Brain pericyte (primary cell): Measurements from ENCODE around the gene SELENOM.
"Not testable (repeated sequence)": the region's sequence is repeated elsewhere in the genome, so short reads cannot be mapped to it uniquely, and the experiment has no call there.

ENCODE experiments used
- DNase-seq: peaks from one replicate; pipeline ENCODE4 v3.0.0-alpha.2; 2012; ENCODE audit warnings: low read depth, low spot score

SELENOM gene

GRCh38 chr22:31106001-31106571, 1.3 kb downstream of the SELENOM start:
- no peak for DNase-seq

- DNase-seq, result no peak
Observed at GRCh38 chr22:31105282-31105929, 2.0 kb downstream of the SELENOM start.

- no peak for DNase-seq
Observed at GRCh38 chr22:31104869-31105268, 2.5 kb downstream of the SELENOM start.

- DNase-seq, result no peak
Observed at GRCh38 chr22:31103899-31104694, 3.3 kb downstream of the SELENOM start.

GRCh38 chr22:31103111-31103510, 4.3 kb downstream of the SELENOM start:
- no peak for DNase-seq

- DNase-seq, result no peak
Observed at GRCh38 chr22:31102441-31103081, 4.8 kb downstream of the SELENOM start.

GRCh38 chr22:31100762-31101525, 6.4 kb downstream of the SELENOM start:
- no peak for DNase-seq

- no peak for DNase-seq
Observed at GRCh38 chr22:31099841-31100761, 7.3 kb downstream of the SELENOM start.

GRCh38 chr22:31099386-31099785, 8.0 kb downstream of the SELENOM start:
- no peak for DNase-seq

- no peak for DNase-seq
Observed at GRCh38 chr22:31098632-31099110, 8.7 kb downstream of the SELENOM start.

- DNase-seq, result no peak
Observed at GRCh38 chr22:31097941-31098631, 9.3 kb downstream of the SELENOM start.

GRCh38 chr22:31097539-31097938, 9.8 kb downstream of the SELENOM start:
- DNase-seq, result not testable (repeated sequence)

- DNase-seq, result no peak
Observed at GRCh38 chr22:31096657-31097279, 10.6 kb downstream of the SELENOM start.

GRCh38 chr22:31095637-31096249, 11.6 kb downstream of the SELENOM start:
- DNase-seq, result no peak

GRCh38 chr22:31094741-31095140, 12.6 kb downstream of the SELENOM start:
- no peak for DNase-seq

- no peak for DNase-seq
Observed at GRCh38 chr22:31094021-31094551, 13.3 kb downstream of the SELENOM start.

- no peak for DNase-seq
Observed at GRCh38 chr22:31093086-31093850, 14.1 kb downstream of the SELENOM start.

GRCh38 chr22:31092161-31092560, 15.2 kb downstream of the SELENOM start:
- no peak for DNase-seq
